ENCODE measurements around the gene KCNA10.

KCNA10 gene

GRCh38 chr1:110495926-110496600, 22.9 kb downstream of the KCNA10 start:
- H3K4me3 ChIP-seq (ENCODE audit: insufficient read depth in 1 of 2, low read depth in 1 of 2, low read length in 2 of 2), result no peak overlapping the region
- no peaks in the 10 kb centered on the region for H3K4me1 ChIP-seq (ENCODE audit: control insufficient read depth, insufficient read depth, low read depth, low read length)
- H2BK12ac ChIP-seq (ENCODE audit: low read length in 2 of 2), result no peak overlapping the region
- WGBS, result 33% methylated on average over 8 of the region's 8 CpGs
- no peak overlapping the region for H3K14ac ChIP-seq (ENCODE audit: low read length in 2 of 2)
- peaks cover 28% of the 10 kb centered on the region in 2 experiments for H3K27me3 ChIP-seq (ENCODE audit: control insufficient read depth in 1 of 2, insufficient read depth in 1 of 2, low read length in 2 of 2)
- H3K23ac ChIP-seq (ENCODE audit: low read length in 2 of 2), result no peak overlapping the region
- H2BK15ac ChIP-seq (ENCODE audit: low read depth, poor library complexity, severe bottlenecking), result no peak overlapping the region
- no peak overlapping the region for H3K4me2 ChIP-seq (ENCODE audit: low read length, poor library complexity, severe bottlenecking)
- H3K9ac ChIP-seq (ENCODE audit: low read length), result no peak overlapping the region
- no peak overlapping the region for H3K27ac ChIP-seq (ENCODE audit: low read length, poor library complexity, severe bottlenecking)
- H2BK120ac ChIP-seq (ENCODE audit: low read depth, low read length), result no peak overlapping the region
- H3K4ac ChIP-seq (ENCODE audit: low read depth in 1 of 2, low read length in 2 of 2), result no peak overlapping the region
- H4K91ac ChIP-seq (ENCODE audit: low read length), result no peak overlapping the region
- H3K18ac ChIP-seq (ENCODE audit: low read depth in 1 of 2, low read length in 2 of 2), result no peak overlapping the region
- H2BK5ac ChIP-seq (ENCODE audit: low read depth, low read length, poor library complexity, severe bottlenecking), result no peak overlapping the region
- no peak overlapping the region for H4K8ac ChIP-seq (ENCODE audit: low read length)
- H2AK5ac ChIP-seq (ENCODE audit: low read length, severe bottlenecking), result no peak overlapping the region
- peak; percentile 73 for DNase-seq
- H2AFZ ChIP-seq (ENCODE audit: low read depth, low read length), result no peak overlapping the region
- no peaks in the 10 kb centered on the region for H3K9me3 ChIP-seq (ENCODE audit: control insufficient read depth, low read length)
- no peaks in the 10 kb centered on the region for H3K79me1 ChIP-seq (replicated peaks; ENCODE audit: low read length, poor library complexity, severe bottlenecking)
- no peaks in the 10 kb centered on the region for H3K36me3 ChIP-seq (ENCODE audit: control insufficient read depth in 1 of 2, insufficient read depth in 2 of 2, low read depth in 1 of 2, low read length in 2 of 2)

DNA sequence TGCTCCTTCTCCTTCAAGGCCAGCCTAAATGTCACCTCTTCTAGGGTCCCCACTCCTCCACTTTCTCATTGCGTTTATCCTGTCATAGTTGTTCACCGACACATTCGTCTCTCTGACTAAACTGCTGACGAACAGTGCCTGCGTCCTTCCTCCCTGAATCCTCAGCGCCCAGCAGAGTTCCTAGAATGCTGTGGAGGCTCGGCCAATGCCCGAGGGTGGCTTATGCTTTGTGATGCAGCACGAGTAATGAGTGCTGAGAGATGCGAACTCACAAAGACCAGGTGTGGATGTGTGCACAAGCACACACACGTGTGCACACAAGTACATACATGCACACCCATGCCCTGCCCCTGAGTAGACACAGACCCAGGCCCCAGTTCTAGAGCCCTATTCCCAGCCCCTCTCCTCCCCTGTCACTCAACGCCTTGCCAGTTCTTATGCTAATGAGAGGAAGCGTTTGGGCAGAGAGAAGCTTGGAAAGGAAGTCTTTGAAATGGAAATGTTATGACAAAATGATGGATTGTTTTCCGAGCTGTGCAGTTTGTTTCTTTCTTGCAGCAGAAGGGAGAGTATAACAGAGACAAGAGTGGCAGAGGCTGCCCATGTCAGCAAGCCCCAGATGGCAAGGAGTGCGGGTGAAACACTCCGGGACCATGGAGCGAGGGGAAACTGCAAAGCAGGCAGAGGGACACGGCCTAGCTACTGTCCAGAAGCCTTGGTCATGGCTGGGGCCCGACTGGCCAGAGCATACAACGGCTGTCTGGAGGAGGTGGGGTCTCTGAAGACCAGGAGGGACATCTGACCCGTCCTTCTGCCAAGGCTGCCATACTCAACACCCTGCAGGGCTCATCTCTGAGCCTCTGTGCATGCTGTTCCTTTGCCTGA, 24.2 kb downstream of the KCNA10 start:
- Histone ChIP-seq H2AFZ (ENCODE audit: low read depth, low read length) (no peak overlapping the region), H2BK120ac (ENCODE audit: low read depth, low read length) (no peak overlapping the region), H3K79me1 (replicated peaks; ENCODE audit: low read length, poor library complexity, severe bottlenecking) (no peaks in the 10 kb centered on the region), H2BK12ac (ENCODE audit: low read length in 2 of 2) (no peak overlapping the region), H3K14ac (ENCODE audit: low read length in 2 of 2) (no peak overlapping the region), H3K18ac (ENCODE audit: low read depth in 1 of 2, low read length in 2 of 2) (no peak overlapping the region), H3K27me3 (ENCODE audit: control insufficient read depth in 1 of 2, insufficient read depth in 1 of 2, low read length in 2 of 2) (peaks cover 18 to 28% of the 10 kb centered on the region in 2 experiments), H3K4me3 (ENCODE audit: insufficient read depth in 1 of 2, low read depth in 1 of 2, low read length in 2 of 2) (no peak overlapping the region), H4K8ac (ENCODE audit: low read length) (no peak overlapping the region), H4K91ac (ENCODE audit: low read length) (no peak overlapping the region), H3K36me3 (ENCODE audit: control insufficient read depth in 1 of 2, insufficient read depth in 2 of 2, low read depth in 1 of 2, low read length in 2 of 2) (no peaks in the 10 kb centered on the region), H2BK15ac (ENCODE audit: low read depth, poor library complexity, severe bottlenecking) (no peak overlapping the region), H3K9ac (ENCODE audit: low read length) (no peak overlapping the region), H3K23ac (ENCODE audit: low read length in 2 of 2) (no peak overlapping the region), H3K27ac (ENCODE audit: low read length, poor library complexity, severe bottlenecking) (no peak overlapping the region), H2BK5ac (ENCODE audit: low read depth, low read length, poor library complexity, severe bottlenecking) (no peak overlapping the region), H3K4me2 (ENCODE audit: low read length, poor library complexity, severe bottlenecking) (no peak overlapping the region), H2AK5ac (ENCODE audit: low read length, severe bottlenecking) (no peak overlapping the region), H3K4ac (ENCODE audit: low read depth in 1 of 2, low read length in 2 of 2) (no peak overlapping the region), H3K9me3 (ENCODE audit: control insufficient read depth, low read length) (no peaks in the 10 kb centered on the region), H3K4me1 (ENCODE audit: control insufficient read depth, insufficient read depth, low read depth, low read length) (no peaks in the 10 kb centered on the region)
- WGBS, result 50% methylated on average over 20 of the region's 21 CpGs
- no peak for DNase-seq

DNA sequence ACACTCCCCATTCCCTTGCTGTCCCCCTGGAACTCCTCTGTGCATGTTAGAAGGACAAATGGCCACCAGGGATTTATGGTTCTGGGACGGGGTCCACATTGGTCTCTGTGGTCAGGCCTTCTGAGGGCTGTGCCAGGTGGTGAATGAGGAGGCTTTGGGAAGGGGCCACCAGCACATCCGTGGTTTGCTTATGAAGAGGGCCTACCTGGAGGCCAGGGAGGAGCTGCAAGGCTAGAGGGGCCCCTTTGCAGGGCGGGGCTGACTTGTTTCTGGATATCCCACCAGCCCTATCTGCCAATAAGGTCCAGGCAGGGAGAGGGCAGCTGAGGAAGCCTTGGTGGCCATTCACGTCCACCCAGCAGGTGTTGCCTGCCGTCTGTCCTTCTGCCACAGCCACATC, 24.9 kb downstream of the KCNA10 start:
- H3K27ac ChIP-seq (ENCODE audit: low read length, poor library complexity, severe bottlenecking), result no peak overlapping the region
- H3K27me3 ChIP-seq (ENCODE audit: control insufficient read depth in 1 of 2, insufficient read depth in 1 of 2, low read length in 2 of 2), result peaks cover 13 to 28% of the 10 kb centered on the region in 2 experiments
- no peak overlapping the region for H2BK120ac ChIP-seq (ENCODE audit: low read depth, low read length)
- no peak overlapping the region for H3K4me3 ChIP-seq (ENCODE audit: insufficient read depth in 1 of 2, low read depth in 1 of 2, low read length in 2 of 2)
- H3K4me1 ChIP-seq (ENCODE audit: control insufficient read depth, insufficient read depth, low read depth, low read length), result no peaks in the 10 kb centered on the region
- H3K9me3 ChIP-seq (ENCODE audit: control insufficient read depth, low read length), result no peaks in the 10 kb centered on the region
- no peak overlapping the region for H2BK12ac ChIP-seq (ENCODE audit: low read length in 2 of 2)
- no peak overlapping the region for H3K23ac ChIP-seq (ENCODE audit: low read length in 2 of 2)
- H4K8ac ChIP-seq (ENCODE audit: low read length), result no peak overlapping the region
- H2AFZ ChIP-seq (ENCODE audit: low read depth, low read length), result no peak overlapping the region
- H3K14ac ChIP-seq (ENCODE audit: low read length in 2 of 2), result no peak overlapping the region
- H3K18ac ChIP-seq (ENCODE audit: low read depth in 1 of 2, low read length in 2 of 2), result no peak overlapping the region
- H3K4ac ChIP-seq (ENCODE audit: low read depth in 1 of 2, low read length in 2 of 2), result no peak overlapping the region
- 70% methylated on average over 5 of the region's 5 CpGs for WGBS
- H4K91ac ChIP-seq (ENCODE audit: low read length), result no peak overlapping the region
- no peak overlapping the region for H2BK15ac ChIP-seq (ENCODE audit: low read depth, poor library complexity, severe bottlenecking)
- H3K79me1 ChIP-seq (replicated peaks; ENCODE audit: low read length, poor library complexity, severe bottlenecking), result no peaks in the 10 kb centered on the region
- H2AK5ac ChIP-seq (ENCODE audit: low read length, severe bottlenecking), result no peak overlapping the region
- H3K4me2 ChIP-seq (ENCODE audit: low read length, poor library complexity, severe bottlenecking), result no peak overlapping the region
- H3K9ac ChIP-seq (ENCODE audit: low read length), result no peak overlapping the region
- H2BK5ac ChIP-seq (ENCODE audit: low read depth, low read length, poor library complexity, severe bottlenecking), result no peak overlapping the region
- DNase-seq, result no peak
- H3K36me3 ChIP-seq (ENCODE audit: control insufficient read depth in 1 of 2, insufficient read depth in 2 of 2, low read depth in 1 of 2, low read length in 2 of 2), result no peaks in the 10 kb centered on the region

GRCh38 chr1:110493059-110493699, 25.8 kb downstream of the KCNA10 start:
- WGBS, result 90% methylated on average over 5 of the region's 5 CpGs
- no peaks in the 10 kb centered on the region for H3K79me1 ChIP-seq (replicated peaks; ENCODE audit: low read length, poor library complexity, severe bottlenecking)

More at GRCh38 chr1:110493059-110493699, 25.8 kb downstream of the KCNA10 start:
- Histone ChIP-seq H2AK5ac (ENCODE audit: low read length, severe bottlenecking) (no peak overlapping the region), H2BK12ac (ENCODE audit: low read length in 2 of 2) (no peak overlapping the region), H2BK120ac (ENCODE audit: low read depth, low read length) (no peak overlapping the region), H3K4me2 (ENCODE audit: low read length, poor library complexity, severe bottlenecking) (no peak overlapping the region), H3K9ac (ENCODE audit: low read length) (no peak overlapping the region), H4K91ac (ENCODE audit: low read length) (no peak overlapping the region), H3K36me3 (ENCODE audit: control insufficient read depth in 1 of 2, insufficient read depth in 2 of 2, low read depth in 1 of 2, low read length in 2 of 2) (no peaks in the 10 kb centered on the region), H3K4me1 (ENCODE audit: control insufficient read depth, insufficient read depth, low read depth, low read length) (no peaks in the 10 kb centered on the region), H3K27me3 (ENCODE audit: control insufficient read depth in 1 of 2, insufficient read depth in 1 of 2, low read length in 2 of 2) (peaks cover 12 to 28% of the 10 kb centered on the region in 2 experiments), H3K27ac (ENCODE audit: low read length, poor library complexity, severe bottlenecking) (no peak overlapping the region), H4K8ac (ENCODE audit: low read length) (no peak overlapping the region), H3K4me3 (ENCODE audit: insufficient read depth in 1 of 2, low read depth in 1 of 2, low read length in 2 of 2) (no peak overlapping the region), H2BK15ac (ENCODE audit: low read depth, poor library complexity, severe bottlenecking) (no peak overlapping the region), H3K14ac (ENCODE audit: low read length in 2 of 2) (no peak overlapping the region), H3K9me3 (ENCODE audit: control insufficient read depth, low read length) (no peaks in the 10 kb centered on the region), H3K18ac (ENCODE audit: low read depth in 1 of 2, low read length in 2 of 2) (no peak overlapping the region), H2AFZ (ENCODE audit: low read depth, low read length) (no peak overlapping the region), H3K4ac (ENCODE audit: low read depth in 1 of 2, low read length in 2 of 2) (no peak overlapping the region), H2BK5ac (ENCODE audit: low read depth, low read length, poor library complexity, severe bottlenecking) (no peak overlapping the region), H3K23ac (ENCODE audit: low read length in 2 of 2) (no peak overlapping the region)
- no peak for DNase-seq

Data from mesenchymal stem cell (in vitro differentiated cells and primary cell).